GM19238 (cell line): ENCODE measurements around the gene TRNAU1AP.

Source experiments
- DNase-seq: peaks from one replicate; pipeline ENCODE4 v3.0.0; 2011; ENCODE audit warnings: low spot score; ENCODE audit not compliant: insufficient read length

The TRNAU1AP gene

DNA sequence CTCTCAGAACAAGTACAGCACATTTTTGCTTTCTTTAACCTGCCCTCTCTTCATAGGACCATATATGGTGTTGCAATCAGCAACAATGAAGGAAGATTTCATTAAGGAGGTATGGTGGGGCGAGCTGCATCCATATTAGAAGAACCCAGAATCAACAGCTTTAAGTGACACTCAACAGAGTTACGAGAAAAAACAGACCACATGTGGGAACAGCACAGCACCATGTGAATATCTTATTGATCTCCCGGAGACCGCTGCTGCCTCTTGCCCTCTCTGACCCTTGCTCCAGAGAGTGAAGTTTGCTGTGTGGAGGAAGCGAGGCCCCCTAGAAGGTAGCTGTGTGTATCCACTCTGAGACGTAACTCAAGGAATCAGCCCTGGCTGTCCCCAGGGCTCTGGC is 52.1 kb downstream of the TRNAU1AP start:
- no peak for DNase-seq

DNA sequence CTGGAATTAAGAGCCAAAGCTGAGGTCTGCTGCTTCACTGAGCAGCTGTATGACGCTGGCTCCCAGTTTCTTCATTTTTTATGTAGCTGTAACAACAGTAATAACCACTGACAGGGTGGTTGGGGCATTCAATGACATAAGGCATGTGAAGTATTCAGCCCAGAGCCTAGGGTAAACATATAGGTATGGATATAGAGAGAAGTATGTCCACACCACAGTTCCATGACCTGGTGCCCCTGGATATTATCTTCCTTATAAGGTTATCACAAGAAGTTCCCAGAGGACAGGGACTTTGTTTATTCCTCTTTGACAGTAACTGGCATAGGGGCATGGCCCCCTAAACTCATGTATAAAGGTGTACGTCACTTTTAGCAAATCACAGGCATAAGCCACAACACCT is 53.9 kb downstream of the TRNAU1AP start:
- no peak for DNase-seq

DNA sequence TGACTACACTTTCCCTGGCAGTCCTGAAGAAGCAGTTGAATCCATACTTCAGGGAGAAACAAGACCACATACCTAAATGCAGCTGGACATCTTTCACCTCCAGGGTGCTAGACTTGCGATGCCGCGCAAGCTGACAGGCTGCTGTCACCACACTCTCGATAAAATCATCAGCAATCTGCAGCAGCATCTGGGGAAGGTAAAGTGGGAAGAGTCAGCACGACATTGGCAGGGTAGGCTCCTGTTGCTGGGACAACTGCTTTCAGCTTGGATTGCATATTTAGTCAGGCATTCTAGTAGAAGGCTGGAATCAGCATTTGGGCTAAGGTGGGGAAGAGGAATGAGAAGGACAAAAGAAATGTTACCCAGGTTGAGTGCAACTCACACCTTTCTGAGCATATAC is 60.3 kb downstream of the TRNAU1AP start:
- no peak for DNase-seq
